ENCODE data around the gene MIF4GD. TPM values are rescaled to one million over a fixed set of nuclear protein-coding genes. Genes with fewer than 3 reads are reported as not detected.

Gene MIF4GD
- total and polyA plus RNA-seq, 2 donors (not counting 1 experiment from before 2014, with no cell fraction given) = 41.5 to 87.4 TPM

DNA sequence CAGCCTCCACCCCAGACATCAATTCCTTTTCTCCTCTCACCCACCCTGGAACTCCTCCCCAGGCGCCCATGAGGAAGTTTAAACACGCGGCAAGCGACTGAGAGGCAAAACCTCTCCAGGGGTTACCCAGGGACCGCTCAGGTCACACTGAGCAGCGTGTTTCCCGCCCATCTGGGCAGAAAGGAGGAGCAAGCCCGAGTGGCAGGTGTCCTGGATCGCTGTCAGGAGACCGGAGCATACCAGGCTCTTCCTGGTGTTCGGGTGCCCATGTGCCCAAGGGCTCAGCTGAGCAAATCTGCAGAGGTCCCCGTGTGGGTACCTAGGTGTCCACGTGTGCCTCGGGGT is 17.7 kb upstream of the MIF4GD start:
- peaks cover 38% of the 10 kb centered on the region for H3K79me2 ChIP-seq (ENCODE audit: control insufficient read depth, insufficient read depth, low read length)
- H3K36me3 ChIP-seq (replicated peaks in 1 of 2; ENCODE audit: control extremely low read depth in 1 of 2, control insufficient read depth in 1 of 2, extremely low read depth in 1 of 2, insufficient read depth in 2 of 2, low read length in 1 of 2) = peaks cover 1 to 21% of the 10 kb centered on the region in 2 experiments
- H2AFZ ChIP-seq (ENCODE audit: insufficient read depth, low read depth, low read length, poor library complexity, severe bottlenecking) = peak overlapping the region; percentile 95
- no peaks in the 10 kb centered on the region for H3K9me3 Mint-ChIP-seq (ENCODE audit: insufficient read depth)
- no peaks in the 10 kb centered on the region for H3K9me3 ChIP-seq (ENCODE audit: control extremely low read depth in 1 of 3, control insufficient read depth in 2 of 3, insufficient read depth in 1 of 3, low read length in 2 of 3)
- TF ChIP-seq CTCF (IDR thresholded peaks at IDR 0.05) (no peak), EZH2 (IDR thresholded peaks at IDR 0.05; ENCODE audit: borderline replicate concordance, insufficient read depth, low read depth, low read length, poor library complexity, severe bottlenecking) (no peak)
- intact Hi-C loops (cut with micrococcal nuclease) = loop anchor here (1.0 to 2.0 kb wide), 8 partner anchors 9 to 300 kb away; partner anchors contain the start of genes GGA3, GRB2, LLGL2 and MIF4GD
- ChIA-PET POLR2A (interaction anchor here (0.6 to 2.8 kb wide), 29 partner anchors 9 to 566 kb away, joined by 3 to 25 read pairs (median 5); partner anchors contain the start of genes FDXR, GGA3, GRB2 and MIF4GD), CTCF (interaction anchor here (0.6 to 5.2 kb wide), 42 partner anchors 9 to 327 kb away, joined by 3 to 79 read pairs (median 5); partner anchors contain the start of genes GGA3, GRB2, MIF4GD and MRPS7)
- H3K27ac Mint-ChIP-seq = peak overlapping the region; percentile 100
- DNase-seq (no peak), ATAC-seq (ENCODE audit: low read depth) (peak; percentile 3)
- peak overlapping the region; percentile 66 to 88 (median 85) for H3K4me3 ChIP-seq (ENCODE audit: control extremely low read depth in 1 of 5, extremely low read depth in 1 of 5, insufficient read depth in 1 of 5, low read depth in 2 of 5, low read length in 4 of 5)
- peak overlapping the region; percentile 93 for H3K9ac ChIP-seq (ENCODE audit: low read length)
- H3K27me3 Mint-ChIP-seq = no peaks in the 10 kb centered on the region
- H3K4me2 ChIP-seq (replicated peaks; ENCODE audit: low read depth, low read length, poor library complexity, severe bottlenecking) = peak overlapping the region; percentile 100
- H3K4me3 Mint-ChIP-seq = peak overlapping the region; percentile 98
- H4K20me1 ChIP-seq (ENCODE audit: control insufficient read depth, insufficient read depth, low read length, poor library complexity, severe bottlenecking) = no peaks in the 10 kb centered on the region
- H3K4me1 ChIP-seq (ENCODE audit: control insufficient read depth in 2 of 2, insufficient read depth in 2 of 2, low read length in 2 of 2) = peaks cover 18 to 38% of the 10 kb centered on the region in 2 donors
- H3K4me1 Mint-ChIP-seq = peaks cover 35% of the 10 kb centered on the region
- 0% methylated on average over 13 of the region's 14 CpGs for WGBS (ENCODE audit: insufficient coverage)
- no peaks in the 10 kb centered on the region for H3K27me3 ChIP-seq (replicated peaks in 1 of 4; ENCODE audit: control extremely low read depth in 1 of 4, control insufficient read depth in 3 of 4, insufficient read depth in 4 of 4, low read length in 3 of 4)
- peak overlapping the region; percentile 90 to 98 for H3K27ac ChIP-seq (ENCODE audit: low read length in 2 of 2)

GRCh38 chr17:75288359-75288758 is 17.3 kb upstream of the MIF4GD start:
- Histone ChIP-seq H3K4me2 (replicated peaks; ENCODE audit: low read depth, low read length, poor library complexity, severe bottlenecking) (peak overlapping the region; percentile 100), H3K79me2 (ENCODE audit: control insufficient read depth, insufficient read depth, low read length) (peaks cover 38% of the 10 kb centered on the region), H3K4me1 (ENCODE audit: control insufficient read depth in 2 of 2, insufficient read depth in 2 of 2, low read length in 2 of 2) (peaks cover 18 to 38% of the 10 kb centered on the region in 2 donors), H3K4me3 (ENCODE audit: control extremely low read depth in 1 of 5, extremely low read depth in 1 of 5, insufficient read depth in 1 of 5, low read depth in 2 of 5, low read length in 4 of 5) (peak overlapping the region in 4 of 5 experiments; percentile 77 to 88 (median 85)), H3K27ac (ENCODE audit: low read length in 2 of 2) (peak overlapping the region; percentile 90 to 98), H3K36me3 (replicated peaks in 1 of 2; ENCODE audit: control extremely low read depth in 1 of 2, control insufficient read depth in 1 of 2, extremely low read depth in 1 of 2, insufficient read depth in 2 of 2, low read length in 1 of 2) (peaks cover 1 to 23% of the 10 kb centered on the region in 2 experiments), H3K27me3 (replicated peaks in 1 of 4; ENCODE audit: control extremely low read depth in 1 of 4, control insufficient read depth in 3 of 4, insufficient read depth in 4 of 4, low read length in 3 of 4) (no peaks in the 10 kb centered on the region), H2AFZ (ENCODE audit: insufficient read depth, low read depth, low read length, poor library complexity, severe bottlenecking) (peak overlapping the region; percentile 95), H3K9me3 (ENCODE audit: control extremely low read depth in 1 of 3, control insufficient read depth in 2 of 3, insufficient read depth in 1 of 3, low read length in 2 of 3) (no peaks in the 10 kb centered on the region), H4K20me1 (ENCODE audit: control insufficient read depth, insufficient read depth, low read length, poor library complexity, severe bottlenecking) (no peaks in the 10 kb centered on the region), H3K9ac (ENCODE audit: low read length) (peak overlapping the region; percentile 93)
- Mint-ChIP-seq H3K27me3 (no peaks in the 10 kb centered on the region), H3K27ac (peak overlapping the region; percentile 100), H3K4me3 (peak overlapping the region; percentile 98), H3K9me3 (ENCODE audit: insufficient read depth) (no peaks in the 10 kb centered on the region), H3K4me1 (peaks cover 35% of the 10 kb centered on the region)
- TF ChIP-seq EZH2 (IDR thresholded peaks at IDR 0.05; ENCODE audit: borderline replicate concordance, insufficient read depth, low read depth, low read length, poor library complexity, severe bottlenecking) (no peak), CTCF (IDR thresholded peaks at IDR 0.05) (no peak)
- ChIA-PET CTCF (interaction anchor here (0.7 to 5.2 kb wide), 18 partner anchors 10 to 300 kb away, joined by 4 to 79 read pairs (median 8); partner anchors contain the start of genes GGA3, GRB2, MIF4GD and MRPS7), POLR2A (interaction anchor here (0.6 to 2.8 kb wide), 15 partner anchors 9 to 465 kb away, joined by 3 to 25 read pairs (median 8); partner anchors contain the start of genes GGA3, GRB2, MIF4GD and MRPS7)
- WGBS (ENCODE audit: insufficient coverage) = no CpG with 5 or more reads among the region's 2 CpGs
- DNase-seq (no peak), ATAC-seq (ENCODE audit: low read depth) (no peak)
- intact Hi-C loops (cut with micrococcal nuclease) = loop anchor here (2.0 kb wide), 1 partner anchor 300 kb away; no protein-coding TSS in a partner anchor

Measured in B cell (primary cell).